SIG-M5 (cell line): ENCODE data around the gene EPHA10.

ENCODE experiments used
- DNase-seq: peaks from one replicate; lab custom pipeline; 2025; lab: John Stamatoyannopoulos, UW

The EPHA10 gene

GRCh38 chr1:37764888-37765441, at the start of gene EPHA10:
EPHA10 (minus strand) TSS chr1:37765120; CDS start chr1:37765066, 54 bp downstream.
- no peak for DNase-seq

GRCh38 chr1:37814252-37814651, 49.3 kb upstream of the EPHA10 start:
- no peak for DNase-seq

GRCh38 chr1:37813529-37814145, 48.7 kb upstream of the EPHA10 start:
- DNase-seq: no peak

GRCh38 chr1:37811027-37811655, 46.2 kb upstream of the EPHA10 start:
- no peak for DNase-seq

- no peak for DNase-seq
Observed at GRCh38 chr1:37809942-37810341, 45.0 kb upstream of the EPHA10 start.

- no peak for DNase-seq
Observed at GRCh38 chr1:37808369-37809319, 43.7 kb upstream of the EPHA10 start.

- DNase-seq: no peak
Observed at GRCh38 chr1:37807555-37808368, 42.8 kb upstream of the EPHA10 start, which contains the start of the genes C1orf122 and YRDC. C1orf122 (plus strand) TSS chr1:37807790; CDS start chr1:37808405, 615 bp downstream. YRDC (minus strand) TSS chr1:37808208; CDS start chr1:37808180, 28 bp downstream.

- no peak for DNase-seq
Observed at GRCh38 chr1:37807220-37807554, 42.3 kb upstream of the EPHA10 start.

GRCh38 chr1:37802439-37802838, 37.5 kb upstream of the EPHA10 start:
- DNase-seq: no peak

GRCh38 chr1:37797750-37798345, 32.9 kb upstream of the EPHA10 start:
- DNase-seq: no peak

GRCh38 chr1:37795340-37796125, 30.6 kb upstream of the EPHA10 start:
- DNase-seq: no peak

GRCh38 chr1:37794372-37795339, 29.7 kb upstream of the EPHA10 start:
- no peak for DNase-seq

- no peak for DNase-seq
Observed at GRCh38 chr1:37793773-37794371, 29.0 kb upstream of the EPHA10 start, which contains the start of gene MANEAL. MANEAL (plus strand) TSS chr1:37793847; CDS start chr1:37794183, 336 bp downstream.

GRCh38 chr1:37792943-37793686, 28.2 kb upstream of the EPHA10 start:
- DNase-seq: no peak

- DNase-seq: no peak
Observed at GRCh38 chr1:37782491-37782890, 17.6 kb upstream of the EPHA10 start.

- no peak for DNase-seq
Observed at GRCh38 chr1:37778654-37779053, 13.7 kb upstream of the EPHA10 start.

GRCh38 chr1:37776946-37777516, 12.1 kb upstream of the EPHA10 start:
- DNase-seq: no peak
